NCI-H226 (cell line): ENCODE results near the gene LRRTM4.
"Not testable (repeated sequence)": the region's sequence is repeated elsewhere in the genome, so short reads cannot be mapped to it uniquely, and the experiment has no call there.

ENCODE experiments used
- DNase-seq: peaks from one replicate; pipeline ENCODE4 v3.0.0-alpha.2; 2015

The LRRTM4 gene

DNA sequence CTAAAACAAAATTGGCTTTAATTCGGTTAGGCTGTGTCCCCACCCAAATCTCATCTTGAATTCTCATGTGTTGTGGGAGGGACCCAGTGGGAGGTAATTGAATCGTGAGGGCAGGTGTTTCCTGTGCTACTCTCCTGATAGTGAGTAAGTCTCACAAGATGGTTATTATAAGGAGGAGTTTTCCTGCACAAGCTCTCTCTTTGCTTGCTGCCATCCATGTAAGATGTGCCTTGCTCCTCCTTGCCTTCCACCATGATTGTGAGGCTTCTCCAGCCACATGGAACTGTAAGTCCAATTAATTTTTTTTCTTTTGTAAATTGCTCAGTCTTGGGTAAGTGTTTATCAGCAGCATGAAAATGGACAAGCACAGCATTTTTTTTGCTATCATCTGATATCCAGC is 476.7 kb downstream of the LRRTM4 start:
- DNase-seq = not testable (repeated sequence)

DNA sequence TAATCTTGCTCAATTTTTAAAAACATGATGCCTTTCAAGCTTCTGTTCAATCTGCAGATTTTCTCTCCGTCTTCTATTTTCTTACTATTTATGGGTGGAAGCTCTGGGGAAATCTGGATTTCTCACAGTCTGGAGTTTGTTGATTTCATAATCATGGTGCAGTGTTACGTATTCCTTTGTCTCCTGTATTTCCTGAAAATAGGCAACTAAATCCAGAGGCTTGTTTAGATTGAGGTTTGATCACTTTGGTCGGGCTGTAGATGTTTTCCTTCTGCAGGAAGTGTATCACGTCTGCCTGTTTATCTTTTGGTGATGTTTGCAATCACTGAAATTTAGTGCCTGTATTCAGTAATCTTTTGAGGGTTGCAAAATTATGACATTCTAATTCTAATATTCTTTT is 487.7 kb downstream of the LRRTM4 start:
- no peak for DNase-seq

DNA sequence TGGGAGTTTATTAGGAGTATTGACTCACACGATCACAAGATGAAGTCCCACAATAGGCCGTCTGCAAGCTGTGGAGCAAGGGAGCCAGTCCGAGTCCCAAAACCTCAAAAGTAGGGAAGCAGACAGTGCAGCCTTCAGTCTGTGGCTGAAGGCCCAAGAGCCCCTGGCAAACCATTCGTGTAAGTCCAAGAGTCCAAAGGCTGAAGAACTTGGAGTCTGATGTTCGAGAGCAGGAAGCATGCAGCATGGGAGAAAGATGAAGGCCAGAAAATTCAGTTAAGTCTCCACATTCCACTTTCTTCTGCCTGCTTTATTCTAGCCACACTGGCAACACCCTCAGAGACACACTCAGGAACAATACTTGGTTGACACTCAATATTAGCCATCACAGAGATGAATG is 492.9 kb downstream of the LRRTM4 start:
- DNase-seq = not testable (repeated sequence)

DNA sequence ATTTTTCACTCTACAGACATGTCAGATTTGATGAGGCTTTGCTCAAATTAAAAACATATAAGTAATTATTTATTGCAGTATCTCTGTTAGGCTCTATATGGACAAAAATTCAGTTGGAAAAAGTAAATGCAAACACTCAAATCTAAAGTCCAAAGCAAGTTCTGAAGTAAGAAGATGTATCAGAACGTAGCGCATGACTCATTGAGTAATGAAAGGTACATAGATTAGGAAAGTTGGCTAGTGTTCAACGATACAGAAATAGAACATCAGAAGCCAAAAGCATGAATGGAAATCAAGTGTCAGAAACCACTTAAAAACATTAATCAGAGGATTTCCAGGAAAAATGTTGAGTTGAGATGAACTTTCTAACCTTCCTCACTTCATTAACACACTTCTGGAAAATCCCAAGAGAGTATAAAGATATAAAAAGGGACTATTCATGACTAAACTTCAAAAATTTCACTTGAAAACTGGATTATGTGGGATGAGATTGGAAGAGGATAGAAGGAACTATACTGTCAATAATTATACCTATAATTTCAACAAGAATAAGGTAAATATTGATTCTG is 494.1 kb downstream of the LRRTM4 start:
- no peak for DNase-seq

DNA sequence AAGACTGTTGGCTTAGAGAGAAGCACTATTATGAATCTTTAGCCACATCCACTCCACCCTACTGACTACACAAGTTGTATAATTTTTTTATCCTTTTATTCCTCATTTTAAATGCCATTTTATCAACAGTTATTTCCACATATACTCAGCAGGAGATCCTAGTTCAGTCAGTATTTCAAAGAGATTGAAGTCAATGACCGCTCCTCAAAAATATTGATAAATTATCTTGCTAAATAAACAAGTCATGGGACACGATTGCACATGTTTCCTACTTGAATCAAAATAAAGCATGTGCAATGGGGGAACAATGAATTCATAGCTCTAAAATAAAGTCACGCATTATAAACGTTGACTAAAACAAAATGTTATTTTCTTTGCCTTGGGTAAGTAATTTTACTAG is 496.5 kb downstream of the LRRTM4 start:
- DNase-seq = no peak

DNA sequence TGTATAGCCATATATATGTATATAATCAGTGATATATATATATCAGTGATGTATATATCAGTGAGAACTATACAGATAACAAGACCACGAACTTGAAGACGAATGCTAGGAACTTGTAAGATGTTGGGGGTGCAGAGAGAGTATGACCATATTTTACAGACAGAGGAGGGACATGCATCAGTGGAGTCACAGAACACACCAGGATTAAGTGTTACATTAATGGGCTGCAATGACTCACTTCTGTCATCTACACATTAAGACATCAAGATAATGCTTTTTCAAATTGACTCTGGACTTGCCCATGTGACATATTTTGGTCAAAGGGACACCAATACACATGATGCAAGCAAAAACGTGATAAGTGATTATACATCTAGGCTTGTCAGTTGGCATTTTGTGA is 501.0 kb downstream of the LRRTM4 start:
- no peak for DNase-seq

DNA sequence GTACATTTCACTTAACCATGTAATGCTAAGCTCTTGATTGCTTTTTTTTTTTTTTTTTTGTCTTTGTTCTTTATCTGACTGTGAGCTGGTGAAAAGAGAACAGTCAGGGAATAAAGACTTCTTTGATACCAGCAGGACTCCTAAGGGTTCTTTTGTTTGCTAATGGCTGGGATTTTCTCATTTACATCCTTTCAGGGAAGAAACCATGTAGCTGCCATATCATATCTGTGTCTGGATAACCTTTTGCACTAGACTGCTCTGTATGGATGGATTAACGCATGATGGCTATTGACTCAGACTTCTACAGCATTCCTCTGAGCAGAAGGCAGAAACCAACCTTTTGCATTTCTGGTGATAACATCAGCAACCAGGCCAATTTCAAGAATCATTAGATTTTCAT is 504.0 kb downstream of the LRRTM4 start:
- DNase-seq = no peak

DNA sequence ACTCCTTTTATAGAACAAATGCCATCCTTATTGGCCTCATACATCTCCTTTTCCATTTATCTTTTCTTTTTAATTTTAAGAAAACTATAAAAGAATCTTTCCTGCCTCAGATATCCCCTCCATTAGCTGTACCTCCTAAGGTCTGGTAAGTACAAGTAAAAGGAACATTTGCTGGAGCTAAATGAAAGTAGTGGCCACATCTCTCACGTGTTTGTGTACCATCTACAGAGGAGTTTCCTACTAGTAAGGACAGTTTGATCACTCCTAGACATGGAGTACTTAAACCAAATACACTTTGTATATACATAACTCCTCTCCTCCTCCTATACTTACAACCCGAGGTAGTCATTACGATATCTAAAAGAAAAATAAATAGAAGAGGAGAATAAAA is 504.8 kb downstream of the LRRTM4 start:
- DNase-seq = no peak

DNA sequence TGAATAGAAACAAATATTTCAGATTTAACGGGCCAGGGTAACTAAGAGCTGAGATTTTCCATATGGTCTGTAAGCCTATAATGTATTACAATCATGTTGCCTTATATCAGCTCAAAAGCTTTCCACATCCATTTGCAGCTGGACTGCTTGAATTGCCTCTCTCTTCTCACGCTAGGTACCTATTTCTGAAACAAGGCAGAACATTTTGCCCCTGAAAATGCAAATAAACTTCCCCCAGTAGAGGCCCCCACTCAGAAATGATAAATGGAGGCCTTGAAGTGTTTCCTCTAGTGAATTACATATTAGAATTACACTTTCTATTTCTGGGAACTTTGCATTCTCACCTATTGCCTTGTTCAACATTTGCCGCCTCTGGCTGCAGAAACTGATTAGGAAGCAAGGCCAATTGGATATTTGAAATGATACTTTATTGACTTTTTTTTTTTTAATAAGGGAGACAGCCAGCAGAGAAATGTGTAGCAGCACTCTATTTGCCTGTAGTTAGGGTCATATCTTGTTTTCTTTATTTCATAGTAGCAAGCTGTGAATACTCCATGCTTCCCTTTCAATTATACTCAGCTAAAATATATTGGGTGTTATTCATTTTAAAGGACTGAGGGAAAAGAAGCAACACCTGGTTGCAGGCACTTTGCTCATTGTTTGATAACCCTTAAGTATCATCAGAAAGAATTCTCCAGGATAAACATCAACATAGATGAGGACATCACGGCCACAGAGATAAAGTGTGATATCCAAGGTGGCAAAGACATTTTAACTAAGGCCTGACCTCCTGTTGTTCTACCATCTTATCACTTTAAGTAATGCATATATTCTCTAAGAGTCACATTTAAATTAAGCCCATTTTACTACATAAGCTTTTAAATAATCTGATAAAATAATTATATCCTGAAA is 505.5 kb downstream of the LRRTM4 start:
- DNase-seq = no peak

DNA sequence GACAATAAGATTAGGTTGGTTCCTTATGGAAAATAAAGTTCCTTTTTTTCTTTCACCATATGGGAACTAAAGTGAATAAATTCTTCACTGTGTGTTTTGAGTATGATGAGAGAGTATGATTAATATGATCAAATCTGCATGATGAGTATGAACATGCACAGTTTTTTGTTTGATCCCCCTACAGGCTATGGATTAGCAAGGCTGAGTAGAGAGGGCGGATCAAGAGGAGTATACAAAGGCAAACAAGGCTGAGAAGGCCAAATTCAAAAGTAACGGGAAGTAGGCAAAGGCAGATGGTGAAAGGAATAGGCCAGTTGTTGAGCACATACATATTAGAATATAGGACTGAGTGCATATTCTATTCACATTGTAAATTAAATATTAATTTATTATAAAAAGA is 508.2 kb downstream of the LRRTM4 start:
- no peak for DNase-seq

DNA sequence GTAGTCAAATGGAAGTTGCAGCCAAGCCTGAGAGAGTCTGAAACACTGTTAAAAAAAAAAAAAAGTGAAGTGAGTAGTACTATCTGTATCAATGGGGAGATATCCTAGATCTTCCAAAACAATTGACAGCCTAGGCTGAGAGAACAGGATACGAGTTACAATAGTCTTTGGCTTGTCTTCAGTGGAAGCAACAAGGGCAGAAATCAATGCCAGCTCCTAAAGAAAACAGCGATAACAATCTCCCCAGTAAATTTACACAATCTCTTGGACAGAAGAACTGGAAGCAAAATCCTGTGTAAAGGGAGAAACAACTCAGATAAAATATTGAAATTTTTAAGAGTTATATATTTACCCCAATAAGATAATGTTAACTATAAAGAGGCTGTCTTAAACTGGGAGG is 508.7 kb downstream of the LRRTM4 start:
- no peak for DNase-seq

DNA sequence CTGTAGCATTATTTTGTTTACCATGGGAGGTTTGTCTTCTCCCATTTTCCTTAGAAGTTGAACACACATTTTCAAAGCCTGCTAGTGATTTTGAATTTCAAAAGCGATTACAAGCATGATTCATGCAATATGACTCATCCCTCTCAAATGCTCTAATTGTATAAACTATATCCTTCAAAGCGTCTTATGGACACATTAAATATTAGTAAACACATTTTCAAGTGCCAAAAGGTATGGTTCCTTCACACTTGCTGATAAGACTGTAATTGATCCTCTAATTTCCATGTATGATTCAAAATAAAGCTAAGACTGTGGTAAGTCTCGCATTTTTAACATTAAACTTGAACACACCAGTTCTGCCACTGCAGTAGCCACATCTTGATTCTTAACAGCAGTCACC is 512.9 kb downstream of the LRRTM4 start:
- no peak for DNase-seq

DNA sequence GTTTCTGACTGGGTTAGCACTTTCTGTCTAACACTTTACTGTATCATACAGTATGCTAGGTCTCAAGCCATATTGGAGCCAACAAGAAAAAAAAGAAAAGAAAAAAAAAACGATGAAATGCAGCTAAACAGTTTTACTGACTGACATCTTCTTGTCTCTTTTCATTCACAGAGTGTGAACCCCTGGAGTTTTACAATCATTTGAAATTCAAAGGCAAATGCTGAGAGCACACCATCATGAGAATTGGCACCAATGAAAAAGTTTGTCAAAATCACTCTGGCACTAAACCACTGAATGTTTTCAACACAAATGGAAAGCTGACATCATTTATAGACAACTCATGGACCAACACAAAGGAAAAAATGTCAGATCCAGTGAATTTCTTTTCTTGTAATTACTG is 513.3 kb downstream of the LRRTM4 start:
- no peak for DNase-seq

DNA sequence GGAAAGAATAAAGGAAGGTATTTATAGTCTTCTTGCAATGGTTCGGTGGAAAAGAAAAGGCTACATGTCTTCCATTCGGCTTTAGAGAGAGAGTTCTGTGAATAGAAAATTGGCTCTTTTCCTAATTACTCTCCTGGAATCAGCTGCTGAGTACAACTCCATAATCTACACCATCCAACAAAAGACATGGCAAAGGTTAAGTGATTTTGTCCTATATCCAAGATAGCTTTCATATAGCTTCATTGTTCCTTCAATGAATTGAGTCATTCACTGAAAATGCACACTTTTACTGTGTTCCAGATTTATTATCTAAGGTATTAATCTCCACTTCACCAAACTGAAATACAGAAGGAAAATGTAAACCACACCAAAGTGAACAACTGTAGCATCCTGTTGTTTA is 514.5 kb downstream of the LRRTM4 start:
- DNase-seq = no peak

DNA sequence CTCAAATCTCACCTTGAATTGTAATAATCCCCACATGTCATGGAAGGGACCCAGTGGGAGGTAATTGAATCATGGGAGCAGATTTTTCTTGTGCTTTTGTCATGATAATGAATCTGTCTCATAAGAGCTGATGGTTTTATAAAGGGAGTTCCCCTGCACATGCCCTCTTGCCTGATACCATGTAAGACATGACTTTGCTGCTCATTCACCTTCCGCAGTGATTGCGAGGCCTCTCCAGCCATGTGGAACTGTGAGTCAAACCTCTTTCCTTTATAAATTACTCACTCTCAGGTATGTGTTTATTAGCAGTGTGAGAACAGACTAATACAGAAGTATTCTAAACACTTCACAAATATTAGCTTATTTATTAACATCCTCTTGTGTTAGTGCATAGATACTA is 516.7 kb downstream of the LRRTM4 start:
- DNase-seq = no peak

DNA sequence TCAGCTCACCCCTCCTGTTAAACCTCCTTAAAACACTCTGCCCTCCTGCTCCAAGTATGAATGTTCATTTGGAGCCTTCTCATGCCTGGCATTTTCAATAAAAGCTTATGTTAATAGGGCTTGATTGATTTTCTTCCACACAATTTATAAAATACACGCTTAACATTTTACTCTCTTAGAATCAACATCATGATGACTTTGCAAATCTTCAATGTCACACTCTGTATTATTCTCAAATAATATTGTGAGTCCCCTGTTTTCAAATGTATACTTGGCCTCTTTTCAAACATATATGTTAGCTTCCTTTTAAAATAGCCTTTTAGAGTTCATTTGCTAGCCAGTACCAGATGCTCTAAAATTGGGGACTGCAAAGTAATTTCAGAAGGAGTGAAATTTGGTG is 520.3 kb downstream of the LRRTM4 start:
- DNase-seq = no peak

DNA sequence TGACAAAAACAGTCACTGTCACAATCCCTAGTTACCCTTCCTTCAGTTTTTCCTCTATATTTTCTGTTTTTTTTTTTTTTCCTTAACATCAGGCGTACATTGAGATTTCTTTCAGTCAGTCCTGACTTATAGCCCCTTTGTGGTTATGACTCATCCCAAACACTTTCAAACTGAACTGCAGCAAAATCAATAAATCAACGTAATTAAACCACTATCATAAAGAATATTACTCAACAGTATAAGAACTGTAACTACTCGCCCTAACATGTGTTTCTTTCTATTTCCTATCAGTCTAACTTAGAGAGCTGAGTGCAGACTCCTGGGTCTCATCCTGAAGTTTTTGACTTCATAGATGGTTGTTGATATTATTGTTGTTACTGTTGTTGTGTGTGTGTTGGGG is 523.5 kb downstream of the LRRTM4 start:
- DNase-seq = no peak

DNA sequence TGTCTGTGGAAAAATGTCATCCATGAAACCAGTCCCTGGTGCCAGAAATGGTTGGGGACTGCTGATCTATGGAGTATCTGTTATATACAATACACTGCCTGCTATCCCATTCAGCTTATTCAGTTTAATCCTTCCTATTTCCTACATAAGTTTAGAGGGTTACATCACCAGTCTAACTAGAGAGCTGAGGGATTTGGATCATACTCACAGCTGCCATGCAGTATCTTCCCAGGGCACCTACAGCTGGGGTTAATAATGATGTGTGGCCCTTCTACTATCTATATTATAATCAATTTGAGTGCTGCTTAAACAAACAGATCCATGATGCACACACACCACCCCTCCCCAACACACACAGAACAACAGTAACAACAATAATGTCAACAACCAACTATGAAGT is 524.0 kb downstream of the LRRTM4 start:
- no peak for DNase-seq

DNA sequence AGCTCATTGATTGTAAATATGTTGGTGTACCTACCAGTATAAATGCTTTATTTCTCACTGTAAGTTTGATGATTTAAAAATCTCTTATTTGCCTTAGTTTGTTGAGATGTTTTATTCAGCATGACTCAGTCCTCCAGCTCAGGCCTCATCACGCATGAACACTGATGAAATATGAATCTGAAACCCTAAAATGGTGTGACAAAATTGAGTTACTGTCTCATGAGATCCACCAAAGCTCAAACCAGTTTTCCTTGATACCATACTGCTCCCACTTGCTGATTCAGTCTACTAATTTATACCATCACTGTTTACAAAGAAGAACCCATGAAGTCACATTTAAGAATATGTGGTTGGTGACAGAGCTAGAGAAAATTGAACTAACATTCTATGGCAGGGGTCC is 524.9 kb downstream of the LRRTM4 start:
- DNase-seq = no peak

DNA sequence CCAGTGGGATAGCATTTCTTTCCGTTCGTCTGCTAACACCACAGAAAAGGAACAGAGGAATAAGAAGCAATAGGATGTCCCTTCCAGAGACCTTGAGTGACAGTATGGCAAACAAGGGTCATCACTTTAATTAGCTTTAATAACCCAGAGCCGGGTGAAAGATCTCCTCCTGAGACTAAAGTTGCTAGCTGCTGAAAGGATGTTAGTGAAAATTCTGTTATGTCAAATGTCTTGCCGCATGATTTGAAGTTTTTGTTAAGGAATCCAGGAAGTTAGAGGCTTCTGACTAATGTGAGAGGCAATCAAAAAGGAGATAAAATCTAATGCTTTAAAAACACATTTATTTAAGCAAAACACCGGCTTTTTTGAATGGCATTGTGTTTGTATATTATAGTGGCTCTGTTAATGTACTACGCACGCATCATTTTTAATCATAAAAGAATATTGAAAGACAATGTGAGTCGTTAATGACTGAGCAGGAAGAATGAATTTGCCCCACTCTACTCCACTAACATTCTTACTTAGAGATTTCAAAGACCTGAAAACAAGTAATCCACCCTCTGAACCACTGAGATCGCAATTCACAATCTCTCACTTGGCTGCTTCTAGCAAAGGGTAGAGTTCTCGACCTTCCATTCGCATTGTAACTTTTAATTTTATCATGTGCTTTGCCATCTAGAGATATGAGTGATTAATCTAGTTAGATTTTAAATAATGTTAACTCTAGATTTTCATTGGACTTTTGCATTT is 536.6 kb downstream of the LRRTM4 start:
- no peak for DNase-seq

DNA sequence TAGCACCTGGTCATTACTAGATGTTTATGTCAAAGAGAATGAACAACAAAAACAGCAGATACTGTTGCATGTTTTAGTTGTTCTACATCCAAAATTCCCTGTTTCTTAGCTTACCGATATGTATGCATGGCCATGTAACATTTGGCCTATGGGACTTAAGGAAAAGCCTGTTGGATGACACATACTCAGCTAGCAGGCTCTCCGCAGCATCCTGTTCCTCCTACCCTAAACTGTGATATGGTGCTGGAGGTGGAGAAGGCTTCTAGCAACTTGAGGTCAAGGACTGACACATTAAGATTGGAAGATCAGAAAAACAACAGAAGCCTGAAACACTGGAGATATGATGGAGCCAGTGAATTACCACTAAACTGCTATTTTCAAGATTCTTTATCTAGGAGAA is 537.8 kb downstream of the LRRTM4 start:
- DNase-seq = no peak

DNA sequence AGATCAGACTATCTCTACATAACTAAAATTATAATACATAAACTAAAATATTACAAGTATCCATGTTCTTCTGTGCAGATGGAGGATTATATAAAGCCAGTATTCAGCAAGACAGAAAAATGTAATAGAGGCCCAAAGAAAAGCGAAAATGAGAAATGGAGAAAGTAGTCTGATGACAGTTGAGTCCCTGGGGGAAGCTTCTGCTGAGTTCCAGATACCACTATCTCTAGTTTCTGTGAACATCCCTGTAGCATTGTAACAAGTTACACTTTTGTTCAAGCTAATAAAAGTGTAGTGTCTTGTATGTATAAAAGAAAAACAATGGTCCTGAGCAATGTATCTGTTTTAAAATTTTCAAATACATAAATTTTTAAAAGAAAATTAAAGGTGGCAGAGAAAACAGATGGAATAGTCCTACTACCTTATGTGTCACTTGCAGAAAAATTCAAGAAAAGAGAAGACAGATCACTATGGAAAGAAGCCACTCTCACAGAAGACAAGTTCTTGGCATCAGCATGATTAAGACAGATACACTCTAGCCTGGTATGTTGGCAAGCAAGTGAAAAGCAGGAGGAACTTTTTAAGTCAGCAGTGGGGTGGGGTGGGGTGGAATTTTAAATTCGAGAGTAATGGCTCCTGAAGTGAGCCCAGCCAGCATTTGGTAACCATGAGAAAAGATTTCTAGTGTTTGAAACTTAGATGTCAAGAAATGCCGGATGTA is 541.9 kb downstream of the LRRTM4 start:
- DNase-seq = no peak
